SU-DHL-6 (cell line): Measurements from ENCODE around the gene GABBR1.

ENCODE experiments used
- CTCF ChIP-seq: fragments of 200-600 bp; sonication (generic); IDR thresholded peaks from one replicate; pipeline ENCODE4 v1.5.1; 2017; ENCODE audit warnings: antibody characterized with exemption, mild to moderate bottlenecking, low read length, moderate library complexity; ENCODE audit not compliant: insufficient read depth, poor library complexity, severe bottlenecking
- EZH2phosphoT487 ChIP-seq: fragments of 200-600 bp; sonication (generic), shearing (Covaris generic); conservative IDR thresholded peaks from 2 replicates; pipeline ENCODE4 v1.6.1; 2018; ENCODE audit warnings: mild to moderate bottlenecking, antibody characterized with exemption, low read length, moderate library complexity, mixed read lengths

GRCh38 chr6:29524444-29525310 is 108.3 kb downstream of the GABBR1 start:
- TF ChIP-seq CTCF (no peak), EZH2phosphoT487 (no peak)
